GM23248 (cell line): ENCODE data around the gene MFAP4.

Experiments
- EZH2 ChIP-seq: fragments of 200-600 bp; sonication (generic); IDR thresholded peaks from 2 replicates; pipeline ENCODE4 v1.6.1; 2018; ENCODE audit warnings: antibody characterized with exemption, mild to moderate bottlenecking; ENCODE audit not compliant: insufficient read depth, poor library complexity, severe bottlenecking
- EZH2phosphoT487 ChIP-seq: fragments of 200-600 bp; sonication (generic); IDR thresholded peaks from 2 replicates; pipeline ENCODE4 v1.6.1; 2018; ENCODE audit warnings: antibody characterized with exemption, moderate library complexity, mild to moderate bottlenecking, low read depth; ENCODE audit not compliant: insufficient read depth

GRCh38 chr17:19377602-19378415, 9.2 kb downstream of the MFAP4 start:
- TF ChIP-seq EZH2phosphoT487: no peak
- TF ChIP-seq EZH2: no peak
